Neural cell (in vitro differentiated cells): ENCODE results near the gene ZBTB46. TPM values are rescaled to one million over a fixed set of nuclear protein-coding genes. Genes with fewer than 3 reads are reported as not detected.

Experiments
- H2AFZ ChIP-seq: fragments of 200-600, 300-800 bp; sonication (generic), shearing (Covaris generic); 2 replicates; pipeline ENCODE4 v1.6.0; 2014; ENCODE audit warnings: low read depth, mild to moderate bottlenecking, antibody characterized with exemption, low read length, moderate library complexity
- H3F3A ChIP-seq: fragments of 200-600 bp; shearing (Covaris generic); 2 replicates; pipeline ENCODE4 v1.6.1; 2016; ENCODE audit warnings: mild to moderate bottlenecking, moderate library complexity, mixed read lengths, antibody characterized with exemption, low read length; ENCODE audit not compliant: insufficient read depth, poor library complexity, severe bottlenecking
- H3K27ac ChIP-seq: fragments of 200-600, 300-800 bp; sonication (generic), shearing (Covaris generic); 2 replicates; pipeline ENCODE4 v1.5.1; 2014; ENCODE audit warnings: mild to moderate bottlenecking, low read length, moderate library complexity
- H3K27me3 ChIP-seq: fragments of 300-800, 200-600 bp; sonication (generic), shearing (Covaris generic); 2 replicates; pipeline ENCODE4 v1.6.0; 2014; ENCODE audit warnings: mild to moderate bottlenecking, low read depth, low read length, moderate library complexity; ENCODE audit not compliant: insufficient read depth
- H3K36me3 ChIP-seq: fragments of 300-800, 200-600 bp; sonication (generic), shearing (Covaris generic); 2 replicates; pipeline ENCODE4 v1.5.1; 2014; ENCODE audit warnings: mild to moderate bottlenecking, antibody characterized with exemption, low read length, moderate library complexity; ENCODE audit not compliant: insufficient read depth
- H3K4me2 ChIP-seq: fragments of 300-800, 200-600 bp; sonication (generic), shearing (Covaris generic); 2 replicates; pipeline ENCODE4 v1.6.0; 2014; ENCODE audit warnings: mild to moderate bottlenecking, low read length
- H3K4me3 ChIP-seq: fragments of 300-800, 200-600 bp; sonication (generic), shearing (Covaris generic); 2 replicates; pipeline ENCODE4 v1.5.1; 2014; ENCODE audit warnings: mild to moderate bottlenecking, low read length, moderate library complexity
- H3K79me2 ChIP-seq: fragments of 200-600 bp; shearing (Covaris generic); replicated peaks from 2 replicates; pipeline ENCODE4 v1.6.0; 2014; ENCODE audit warnings: mild to moderate bottlenecking, low read length, moderate library complexity; ENCODE audit not compliant: insufficient read depth
- H3K9ac ChIP-seq: fragments of 300-800, 200-600 bp; sonication (generic), shearing (Covaris generic); 2 replicates; pipeline ENCODE4 v1.6.1; 2016; ENCODE audit warnings: mild to moderate bottlenecking, low read length, mixed read lengths
- H3K9me2 ChIP-seq: fragments of 200-600 bp; shearing (Covaris generic); 2 replicates; pipeline ENCODE4 v1.6.1; 2016; ENCODE audit warnings: mild to moderate bottlenecking, low read length, mixed read lengths; ENCODE audit not compliant: insufficient read depth
- H3K9me3 ChIP-seq: fragments of 200-600, 300-800 bp; sonication (generic), shearing (Covaris generic); 2 replicates; pipeline ENCODE4 v1.6.1; 2016; ENCODE audit warnings: mild to moderate bottlenecking, mixed run types, low read length, moderate library complexity, mixed read lengths
- H4K20me1 ChIP-seq: fragments of 200-600 bp; shearing (Covaris generic); 2 replicates; pipeline ENCODE4 v1.6.1; 2016; ENCODE audit warnings: mild to moderate bottlenecking, mixed run types; ENCODE audit not compliant: insufficient read depth
- EP300 ChIP-seq: fragments of 450-650 bp; conservative IDR thresholded peaks from 2 replicates; pipeline ENCODE4 v1.6.1; 2014; ENCODE audit warnings: antibody characterized with exemption, mild to moderate bottlenecking, moderate library complexity; ENCODE audit not compliant: poor library complexity, severe bottlenecking
- EZH2 ChIP-seq: fragments of 200-600, 300-800 bp; shearing (Covaris generic), sonication (generic); IDR thresholded peaks from 2 replicates; pipeline ENCODE4 v1.6.1; 2014; ENCODE audit warnings: antibody characterized with exemption, low read length, borderline replicate concordance, mild to moderate bottlenecking; ENCODE audit not compliant: insufficient read depth, poor library complexity, severe bottlenecking
- MXI1 ChIP-seq: fragments of 450-650 bp; conservative IDR thresholded peaks from 2 replicates; pipeline ENCODE4 v1.6.1; 2014; ENCODE audit warnings: antibody characterized with exemption, mild to moderate bottlenecking; ENCODE audit not compliant: poor library complexity, severe bottlenecking
- POLR2AphosphoS5 ChIP-seq: IDR thresholded peaks from 2 replicates; pipeline ENCODE4 v1.6.1; 2012
- RAD21 ChIP-seq: fragments of 450-650 bp; conservative IDR thresholded peaks from 2 replicates; pipeline ENCODE4 v1.6.1; 2014; ENCODE audit warnings: antibody characterized with exemption, mild to moderate bottlenecking, moderate library complexity
- REST ChIP-seq: IDR thresholded peaks from 2 replicates; pipeline ENCODE4 v1.6.1; 2012; ENCODE audit warnings: borderline replicate concordance
- SMC3 ChIP-seq: fragments of 450-650 bp; conservative IDR thresholded peaks from 2 replicates; pipeline ENCODE4 v1.6.1; 2014; ENCODE audit warnings: antibody characterized with exemption, mild to moderate bottlenecking, moderate library complexity; ENCODE audit not compliant: poor library complexity
- TAF1 ChIP-seq: IDR thresholded peaks from 2 replicates; pipeline ENCODE4 v1.6.1; 2012; ENCODE audit warnings: low read depth
- polyA plus RNA-seq: library from polyadenylated mRNA; depleted of rRNA; stranded (reverse); fragments of >200 nt; gene quantifications from 2 replicates; pipeline ENCODE4 v1.2.3, GENCODE V29; 2014

Gene ZBTB46
- polyA plus RNA-seq, 1 donor from 2014 or later, result 15.0 TPM

- no peaks in the 10 kb centered on the region for H3K36me3 ChIP-seq
- no peaks in the 10 kb centered on the region for H3K9me3 ChIP-seq
- H3K27ac ChIP-seq, result peak overlapping the region; percentile 47
- H3K79me2 ChIP-seq, result no peaks in the 10 kb centered on the region
- H2AFZ ChIP-seq, result no peak overlapping the region
- no peaks in the 10 kb centered on the region for H4K20me1 ChIP-seq
- H3K4me2 ChIP-seq, result peak overlapping the region; percentile 70
- TF ChIP-seq SMC3 (no peak), EP300 (no peak), RAD21 (no peak), POLR2AphosphoS5 (no peak), REST (no peak), EZH2 (no peak)
- H3F3A ChIP-seq, result no peaks in the 10 kb centered on the region
- H3K9me2 ChIP-seq, result no peaks in the 10 kb centered on the region
- peak overlapping the region; percentile 76 for H3K9ac ChIP-seq
- peak overlapping the region; percentile 84 for H3K4me3 ChIP-seq
- no peaks in the 10 kb centered on the region for H3K27me3 ChIP-seq
Measured at GRCh38 chr20:63741354-63741675, 89.7 kb downstream of the ZBTB46 start.

- H2AFZ ChIP-seq, result no peak overlapping the region
Measured at GRCh38 chr20:63740627-63741353, 90.3 kb downstream of the ZBTB46 start.

GRCh38 chr20:63740070-63740626, 90.9 kb downstream of the ZBTB46 start:
- peak overlapping the region; percentile 84 for H3K4me3 ChIP-seq
- peak overlapping the region; percentile 70 for H3K4me2 ChIP-seq
- no peaks in the 10 kb centered on the region for H3K79me2 ChIP-seq
- no peaks in the 10 kb centered on the region for H3K27me3 ChIP-seq
- peak overlapping the region; percentile 47 for H3K27ac ChIP-seq
- TF ChIP-seq REST (no peak), TAF1 (peak; percentile 25), POLR2AphosphoS5 (no peak)
- H3K36me3 ChIP-seq, result no peaks in the 10 kb centered on the region
- H2AFZ ChIP-seq, result no peak overlapping the region
- H3K9me3 ChIP-seq, result no peaks in the 10 kb centered on the region
- H3K9me2 ChIP-seq, result no peaks in the 10 kb centered on the region
- H4K20me1 ChIP-seq, result no peaks in the 10 kb centered on the region
- H3F3A ChIP-seq, result no peaks in the 10 kb centered on the region
- H3K9ac ChIP-seq, result peak overlapping the region; percentile 76

More at GRCh38 chr20:63740627-63741353, 90.3 kb downstream of the ZBTB46 start:
- no peaks in the 10 kb centered on the region for H3K79me2 ChIP-seq
- no peaks in the 10 kb centered on the region for H3K9me3 ChIP-seq
- H4K20me1 ChIP-seq, result no peaks in the 10 kb centered on the region
- H3K27me3 ChIP-seq, result no peaks in the 10 kb centered on the region
- H3K27ac ChIP-seq, result peak overlapping the region; percentile 47
- TF ChIP-seq MXI1 (no peak), TAF1 (peak; percentile 11), EZH2 (no peak), SMC3 (peak; percentile 24)
- peak overlapping the region; percentile 76 for H3K9ac ChIP-seq
- no peaks in the 10 kb centered on the region for H3K36me3 ChIP-seq
- peak overlapping the region; percentile 70 for H3K4me2 ChIP-seq
- H3K4me3 ChIP-seq, result peak overlapping the region; percentile 84
- no peaks in the 10 kb centered on the region for H3K9me2 ChIP-seq
- no peaks in the 10 kb centered on the region for H3F3A ChIP-seq
